ENCODE measurements around the gene KPTN. TPM values are rescaled to one million over a fixed set of nuclear protein-coding genes. Genes with fewer than 3 reads are reported as not detected.

The KPTN gene
- total RNA-seq, 1 experiment from 2014 or later: 8.0 TPM

GRCh38 chr19:47448360-47448727 lies 35.7 kb downstream of the KPTN start:
- ATAC-seq (no peak), DNase-seq (no peak)
- H3K79me2 ChIP-seq (ENCODE audit: low read length): no peaks in the 10 kb centered on the region
- no peak overlapping the region for H3K4me2 ChIP-seq (ENCODE audit: low read length)
- no peaks in the 10 kb centered on the region for H3F3A ChIP-seq (ENCODE audit: low read length, unreplicated experiment)
- no peaks in the 10 kb centered on the region for H3K9me3 ChIP-seq (ENCODE audit: low read length)
- no peak overlapping the region for H3K4me3 ChIP-seq (ENCODE audit: low read length)
- intact Hi-C loops (cut with micrococcal nuclease): no loop called here
- H3K9me2 ChIP-seq (replicated peaks; ENCODE audit: low read length): no peaks in the 10 kb centered on the region
- ChIA-PET CTCF (no interaction called here), POLR2A (ENCODE audit: unreplicated experiment) (no interaction called here)
- no peak overlapping the region for H3K27ac ChIP-seq (ENCODE audit: low read length)
- peaks cover 15% of the 10 kb centered on the region for H3K27me3 ChIP-seq (ENCODE audit: low read length)
- no peak overlapping the region for H3K9ac ChIP-seq (ENCODE audit: low read length)
- H2AFZ ChIP-seq (ENCODE audit: low read length): no peak overlapping the region
- no peak for TF ChIP-seq EZH2 (IDR thresholded peaks at IDR 0.05; ENCODE audit: low read length, unreplicated experiment)
- no peak for TF ChIP-seq EZH2phosphoT487 (IDR thresholded peaks at IDR 0.05; ENCODE audit: borderline replicate concordance, low read length)
- no peak for TF ChIP-seq CTCF (conservative IDR thresholded peaks at IDR 0.05; ENCODE audit: low read depth, low read length)
- no TSS peak for BruUV-seq (replicated peaks)
- H3K4me1 ChIP-seq (ENCODE audit: insufficient read depth, low read length): no peaks in the 10 kb centered on the region
- H3K36me3 ChIP-seq (ENCODE audit: low read depth, low read length): no peaks in the 10 kb centered on the region
- no peaks in the 10 kb centered on the region for H4K20me1 ChIP-seq (ENCODE audit: low read length)

- peak; percentile 37 for DNase-seq
- peaks cover 19% of the 10 kb centered on the region for H3K27me3 ChIP-seq (ENCODE audit: low read length)
These were observed 36.3 kb downstream of the KPTN start for GRCh38 chr19:47447470-47448359.

More at GRCh38 chr19:47447470-47448359, 36.3 kb downstream of the KPTN start:
- H3K9ac ChIP-seq (ENCODE audit: low read length): no peak overlapping the region
- H3F3A ChIP-seq (ENCODE audit: low read length, unreplicated experiment): no peaks in the 10 kb centered on the region
- no peaks in the 10 kb centered on the region for H3K36me3 ChIP-seq (ENCODE audit: low read depth, low read length)
- no peak for TF ChIP-seq CTCF (conservative IDR thresholded peaks at IDR 0.05; ENCODE audit: low read depth, low read length)
- no peak for TF ChIP-seq EZH2 (IDR thresholded peaks at IDR 0.05; ENCODE audit: low read length, unreplicated experiment)
- TF ChIP-seq EZH2phosphoT487 (IDR thresholded peaks at IDR 0.05; ENCODE audit: borderline replicate concordance, low read length): no peak
- H3K4me2 ChIP-seq (ENCODE audit: low read length): no peak overlapping the region
- H3K27ac ChIP-seq (ENCODE audit: low read length): no peak overlapping the region
- ChIA-PET CTCF (no interaction called here), POLR2A (ENCODE audit: unreplicated experiment) (no interaction called here)
- H3K79me2 ChIP-seq (ENCODE audit: low read length): no peaks in the 10 kb centered on the region
- peak; percentile 20; the same call in 1 of the 2 replicates for ATAC-seq
- H3K9me3 ChIP-seq (ENCODE audit: low read length): no peaks in the 10 kb centered on the region
- no peaks in the 10 kb centered on the region for H3K9me2 ChIP-seq (replicated peaks; ENCODE audit: low read length)
- no peak overlapping the region for H2AFZ ChIP-seq (ENCODE audit: low read length)
- no peaks in the 10 kb centered on the region for H4K20me1 ChIP-seq (ENCODE audit: low read length)
- BruUV-seq (replicated peaks): no TSS peak
- intact Hi-C loops (cut with micrococcal nuclease): no loop called here
- no peaks in the 10 kb centered on the region for H3K4me1 ChIP-seq (ENCODE audit: insufficient read depth, low read length)
- no peak overlapping the region for H3K4me3 ChIP-seq (ENCODE audit: low read length)

Measured in PC-3 (cell line).